A549 treated with AZD9567 at 1 μM for 4 hours (cell line): ENCODE results near the gene PEX26. TPM values are rescaled to one million over a fixed set of nuclear protein-coding genes. Genes with fewer than 3 reads are reported as not detected.

Source experiments
- total RNA-seq: library from RNA; stranded (reverse); fragments of 200-300 nt; extraction: Qiagen RNA extraction; gene quantifications from 5 replicates; pipeline ENCODE4 v1.2.3, GENCODE V29; 2022; ENCODE audit not compliant: insufficient read depth

Gene PEX26
- 8.2 to 11.1 TPM (median 10.7 TPM) in 5 replicates for total RNA-seq

DNA sequence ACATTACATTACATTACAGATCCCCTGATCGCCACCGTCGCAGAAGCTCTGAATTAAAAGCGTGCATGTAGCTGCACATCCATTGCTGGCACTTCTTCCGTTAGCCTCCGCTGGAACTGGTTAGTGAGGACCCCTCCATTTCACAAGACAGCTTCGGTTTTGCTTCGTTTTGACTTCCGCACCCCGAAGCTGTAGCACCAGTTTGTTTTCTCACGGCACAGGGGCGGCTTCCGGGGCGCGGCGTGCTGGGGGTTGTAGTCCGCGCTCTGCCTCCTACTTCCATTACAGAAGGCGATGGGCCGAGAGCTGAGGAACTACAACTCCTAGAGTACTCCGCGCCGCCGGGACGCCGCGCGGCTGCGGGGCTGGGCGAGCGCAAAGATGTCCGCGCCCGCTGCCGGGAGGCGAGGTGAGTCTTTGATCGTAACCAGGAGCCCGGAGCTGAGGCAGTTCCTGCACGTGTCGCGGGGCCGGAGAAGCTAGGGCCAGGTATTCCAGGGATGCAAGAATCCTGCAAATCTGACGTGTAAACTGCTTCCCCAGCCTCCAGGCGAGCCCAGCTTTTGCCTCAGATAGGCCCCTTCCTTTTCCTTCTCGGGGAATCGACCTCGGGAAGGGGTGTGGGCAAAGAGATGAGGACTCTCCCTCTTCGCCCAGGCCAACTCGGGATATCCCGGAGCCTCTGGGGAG is at the start of gene PEX26:
PEX26 (plus strand) TSS at position 352 of the 690 bp plus-strand sequence. CDS start 387 bp downstream, outside the sequence.

DNA sequence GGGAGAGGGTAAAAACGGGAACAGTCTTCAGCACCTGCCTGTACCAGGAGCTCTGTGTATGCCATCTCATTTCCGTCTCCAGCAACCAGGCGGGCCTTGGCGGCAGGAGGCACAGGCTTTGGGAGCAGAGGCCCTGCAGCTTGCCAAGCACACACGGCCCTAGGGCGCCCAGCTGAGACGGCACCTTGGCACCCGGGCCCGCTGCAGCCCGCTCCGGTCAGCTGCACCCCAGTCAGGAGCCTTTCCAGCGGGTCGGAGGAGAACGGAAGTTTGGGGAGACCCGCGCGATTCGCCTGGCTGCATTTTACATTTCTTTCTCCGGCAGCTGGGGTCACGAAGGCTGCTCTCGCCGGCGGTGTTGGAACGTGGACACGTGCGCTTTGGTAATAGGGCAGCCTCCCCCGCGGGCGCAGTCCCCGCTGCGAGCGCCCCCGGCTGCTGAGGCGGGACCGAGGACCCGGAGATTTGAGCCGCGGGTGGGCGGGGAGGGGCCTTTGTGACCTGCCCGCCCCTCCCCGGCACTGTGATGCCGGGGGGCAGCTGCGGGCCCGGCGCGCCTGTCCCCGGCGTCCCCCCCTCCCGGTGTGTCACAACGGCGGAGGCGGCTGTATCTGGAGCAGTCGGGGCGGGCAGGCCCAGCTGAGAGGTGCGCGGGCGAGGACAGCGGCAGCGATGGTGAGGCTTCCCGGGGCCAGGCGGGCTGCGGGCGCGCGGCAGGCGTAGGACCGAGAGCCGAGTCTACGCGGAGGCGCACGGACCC is 32.6 kb downstream of the PEX26 start, which contains the start of gene TUBA8:
TUBA8 (plus strand) TSS at position 616 of the 760 bp plus-strand sequence; CDS start at position 673, 57 bp downstream.

Other genes starting within 250 kb of the PEX26 start
- gene MICAL3, start 53.4 kb upstream of the PEX26 start, total RNA-seq = 29.7 to 43.7 TPM (median 39.7 TPM) in 5 replicates
- gene TUBA8, start 32.8 kb downstream of the PEX26 start, total RNA-seq = 0.57 to 0.71 TPM (median 0.68 TPM) in 4 of 5 replicates, not detected in the other
- gene USP18, start 72.2 kb downstream of the PEX26 start, total RNA-seq = 2.2 to 5.7 TPM (median 5.2 TPM) in 5 replicates